DMS153 (cell line): Measurements from ENCODE around the gene TPX2.

ENCODE experiments used
- DNase-seq: peaks from one replicate; lab custom pipeline; 2025; lab: John Stamatoyannopoulos, UW

The TPX2 gene

DNA sequence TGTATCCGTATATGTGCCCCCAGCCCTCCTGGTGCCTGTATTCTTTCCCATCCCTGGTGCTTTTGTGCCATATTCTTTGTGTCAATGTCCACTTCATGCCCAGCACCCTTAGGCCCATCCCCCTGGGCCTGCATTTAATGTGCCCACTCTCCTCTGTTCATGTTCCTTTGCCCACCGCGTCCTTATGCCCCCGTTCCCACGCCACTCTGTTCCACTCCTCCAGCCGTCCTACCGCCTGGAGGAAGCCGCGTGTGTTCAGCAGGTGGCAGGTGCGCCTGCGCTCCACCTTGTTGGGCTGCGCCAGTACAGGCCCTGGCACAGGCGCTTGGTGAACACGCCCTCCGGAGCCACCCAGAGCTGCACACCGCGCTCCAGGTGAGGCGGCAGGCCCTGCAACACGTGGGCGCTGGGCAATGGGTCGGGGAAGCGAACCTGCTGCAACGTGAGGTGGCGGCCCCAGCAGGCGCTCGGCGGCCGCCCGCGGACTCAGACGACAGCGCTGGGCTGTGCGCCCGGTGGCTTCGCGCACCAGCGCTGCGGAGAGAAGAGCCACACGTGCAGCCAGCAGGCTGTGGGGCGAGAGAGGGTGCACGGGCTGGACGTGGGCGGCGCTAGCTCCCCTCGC, 110.3 kb downstream of the TPX2 start:
- peak; percentile 40 for DNase-seq
